GM18867 (cell line): ENCODE data around the gene SHANK3.
A peak's percentile ranks its signal among the peaks of the same experiment; 100 is the strongest.
"Not testable (repeated sequence)": the region's sequence is repeated elsewhere in the genome, so short reads cannot be mapped to it uniquely, and the experiment has no call there.

Source experiments
- ATAC-seq: cut with Tn5 transposase; IDR thresholded peaks from one replicate; pipeline ENCODE4 v1.9.1; 2021; ENCODE audit warnings: mild to moderate bottlenecking, moderate library complexity; ENCODE audit not compliant: unreplicated experiment

SHANK3 gene

DNA sequence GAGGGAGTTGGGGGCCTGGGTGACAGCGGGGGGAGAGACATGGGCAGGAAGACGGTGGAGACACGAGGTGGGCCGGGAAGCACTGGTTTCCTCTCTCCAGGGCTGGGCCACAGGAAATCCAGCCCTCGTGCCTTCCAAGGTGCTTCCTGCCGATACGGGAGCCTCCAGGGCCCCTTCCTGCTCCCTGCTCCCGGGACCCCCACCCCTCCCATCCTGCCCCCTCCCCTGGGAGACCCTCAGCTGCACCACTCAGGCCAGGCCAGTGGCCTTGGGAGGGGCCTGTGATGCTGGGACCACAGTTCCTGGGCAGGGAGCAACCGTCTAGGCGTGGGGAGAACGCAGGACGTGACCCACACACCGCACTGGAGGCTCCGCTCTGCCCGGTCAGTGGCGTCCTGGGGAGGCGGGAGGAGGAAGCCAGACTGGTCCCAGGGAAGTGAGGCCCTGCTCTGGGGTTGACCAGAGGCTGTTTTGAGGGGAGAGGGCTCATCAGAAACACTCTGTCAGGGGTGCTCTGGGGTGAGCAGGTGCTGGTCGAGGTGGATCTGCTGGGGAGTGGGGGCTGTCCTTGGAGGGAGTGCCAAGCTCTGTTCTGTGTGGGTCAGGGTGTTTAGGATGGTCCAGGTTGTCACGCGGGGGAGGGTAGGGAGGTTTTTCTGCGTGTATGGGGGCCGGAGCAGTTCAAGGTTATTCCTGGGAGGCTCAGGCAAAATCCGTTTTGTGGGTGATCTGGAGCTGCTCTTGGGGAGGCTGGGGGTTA, at the start of gene SHANK3:
Gene SHANK3 (plus strand): TSS at position 353 of the 760 bp plus-strand sequence.
- no peak for ATAC-seq

DNA sequence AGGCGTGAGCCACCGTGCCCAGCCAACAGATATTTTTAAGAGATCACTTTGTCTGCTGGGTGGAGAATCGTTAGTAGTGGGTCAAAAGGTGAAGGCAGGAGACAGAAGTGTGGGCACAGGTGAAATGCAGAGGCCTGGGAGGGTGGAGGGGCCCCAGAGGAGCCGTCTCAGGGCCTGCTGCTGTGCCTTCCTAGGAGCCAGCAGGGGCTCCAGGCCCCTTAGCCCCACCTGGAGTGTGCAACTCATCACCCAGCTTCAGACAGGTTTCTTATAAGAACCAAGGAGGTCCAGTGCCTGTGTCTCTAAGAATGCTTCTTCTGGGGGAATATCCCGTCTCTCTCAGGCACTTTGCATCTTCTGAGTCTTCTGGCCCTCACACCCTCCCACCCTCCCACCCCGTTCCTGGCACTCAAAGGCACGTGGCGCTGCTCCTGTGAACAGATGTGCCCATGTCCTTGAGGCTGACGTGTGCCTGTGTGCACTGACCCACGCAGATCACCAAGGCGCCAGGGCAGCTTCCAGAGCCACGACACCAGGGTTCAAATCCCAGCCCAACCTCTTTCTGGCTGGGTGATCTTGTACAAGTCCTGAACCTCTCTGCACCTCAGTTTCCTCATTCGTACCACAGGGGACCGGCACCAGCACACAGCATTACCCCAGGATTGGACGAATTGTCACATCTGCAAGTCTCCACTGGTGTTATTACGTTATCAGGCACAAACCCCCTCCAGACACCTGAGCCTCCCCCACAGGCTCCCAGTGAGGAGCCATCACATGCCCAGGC, 48.1 kb upstream of the SHANK3 start:
- no peak for ATAC-seq

DNA sequence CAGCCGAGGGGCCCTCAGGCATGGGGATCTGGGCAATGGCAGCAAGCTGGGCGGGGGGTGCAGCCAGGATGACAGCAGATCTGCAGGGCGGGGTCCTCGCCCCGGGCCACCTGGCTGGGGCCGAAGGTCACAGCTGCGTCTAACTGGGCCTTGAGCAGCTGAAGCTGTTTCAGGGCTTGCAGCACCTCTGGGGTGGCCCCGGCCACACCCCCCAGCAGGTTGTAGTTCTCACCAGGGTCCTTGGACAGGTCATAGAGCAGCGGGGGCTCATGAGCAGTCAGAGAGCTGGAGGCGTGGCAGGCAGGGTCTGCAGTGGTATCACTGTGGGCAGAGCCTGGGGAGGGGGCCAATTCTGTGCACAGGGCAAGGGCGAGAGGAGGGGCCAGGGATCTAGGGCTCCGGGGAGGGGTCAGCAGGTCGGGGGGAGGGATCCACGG, 47.5 kb upstream of the SHANK3 start:
- ATAC-seq, result no peak

DNA sequence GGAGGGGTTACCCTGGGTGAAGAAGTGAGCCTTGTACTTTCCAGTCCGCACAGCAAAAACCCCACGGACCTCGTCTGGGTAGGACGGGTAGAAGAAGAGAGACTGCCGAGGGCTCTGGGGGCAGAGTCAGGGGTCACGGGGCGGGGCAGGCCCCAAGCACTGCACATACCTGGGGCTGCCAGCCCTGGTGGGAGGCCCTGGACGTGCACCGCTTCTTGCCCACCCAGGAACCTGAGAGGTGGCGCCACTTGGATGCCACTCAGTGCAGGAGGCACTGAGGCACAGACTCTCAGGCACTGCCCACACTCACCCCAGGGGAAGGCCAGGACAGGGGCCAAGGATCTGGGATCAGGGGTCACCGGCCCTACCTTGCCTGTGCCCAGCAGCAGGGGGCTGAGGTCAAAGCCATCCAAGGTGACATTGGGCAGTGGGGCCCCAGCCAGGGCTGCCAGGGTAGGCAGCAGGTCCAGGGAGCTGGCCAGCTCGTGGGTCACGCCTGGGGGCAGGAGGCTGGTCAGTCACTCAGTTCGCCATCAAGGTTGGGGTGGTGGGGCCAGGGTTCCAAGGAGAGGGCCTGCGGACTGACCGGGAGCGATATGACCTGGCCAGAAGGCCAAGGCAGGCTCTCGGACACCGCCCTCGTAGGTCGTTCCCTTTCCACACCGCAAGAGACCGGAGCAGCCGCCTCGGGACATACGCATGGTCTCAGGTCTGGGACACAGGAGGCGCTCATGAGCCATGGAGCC, 46.9 kb upstream of the SHANK3 start:
- ATAC-seq, result no peak

GRCh38 chr22:50626314-50626849, 46.2 kb upstream of the SHANK3 start:
- no peak for ATAC-seq

GRCh38 chr22:50626850-50627641, 45.6 kb upstream of the SHANK3 start:
- no peak for ATAC-seq

DNA sequence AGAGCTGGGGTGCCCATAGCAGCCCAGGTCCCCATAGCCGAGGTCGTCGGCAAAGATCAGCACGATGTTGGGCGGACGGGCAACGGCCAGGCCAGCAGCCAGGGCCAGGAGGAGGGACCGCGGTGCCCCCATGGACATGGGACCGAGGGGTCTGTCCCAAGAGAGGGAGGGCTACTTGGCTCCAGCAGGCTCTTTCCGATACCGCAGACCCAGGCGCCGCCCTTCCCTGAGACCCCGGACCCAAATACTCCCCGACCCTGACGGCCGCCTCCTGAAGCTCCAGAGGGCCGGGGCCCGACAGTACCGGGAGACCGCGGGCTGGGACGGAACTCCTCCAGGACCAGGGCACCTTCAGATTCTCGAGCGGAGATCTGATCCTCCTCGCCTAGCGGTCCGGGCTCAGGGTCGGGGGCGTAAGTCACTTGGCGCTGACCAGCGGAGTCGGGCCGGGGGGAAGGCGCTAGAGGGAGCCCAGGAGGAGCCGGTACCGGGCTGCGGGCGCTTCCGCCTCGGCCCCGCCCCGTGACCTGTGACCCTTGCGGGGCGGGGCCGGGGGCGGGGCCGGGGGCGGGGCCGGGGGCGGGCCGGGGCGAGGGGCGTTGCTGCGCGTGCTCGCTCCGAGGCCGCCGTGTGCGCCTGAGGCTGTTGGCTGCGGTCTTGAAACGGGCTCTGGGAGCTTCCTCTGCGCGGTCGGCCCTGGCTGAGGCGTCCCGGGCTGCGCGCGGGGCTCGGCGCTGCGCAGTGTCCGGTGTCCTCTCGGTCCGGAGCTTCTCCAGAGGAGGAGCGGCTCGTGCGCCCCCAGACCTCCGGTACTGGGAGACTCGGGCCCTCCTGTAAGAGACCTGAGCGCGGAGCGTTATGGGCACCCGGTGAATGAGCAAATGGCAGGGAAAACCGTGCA, 44.7 kb upstream of the SHANK3 start, which contains the start of gene ARSA:
Gene ARSA (minus strand): TSS at position 511 of the 901 bp plus-strand sequence. CDS start 373 bp downstream, at position 138.
- ATAC-seq, result peak; percentile 74

DNA sequence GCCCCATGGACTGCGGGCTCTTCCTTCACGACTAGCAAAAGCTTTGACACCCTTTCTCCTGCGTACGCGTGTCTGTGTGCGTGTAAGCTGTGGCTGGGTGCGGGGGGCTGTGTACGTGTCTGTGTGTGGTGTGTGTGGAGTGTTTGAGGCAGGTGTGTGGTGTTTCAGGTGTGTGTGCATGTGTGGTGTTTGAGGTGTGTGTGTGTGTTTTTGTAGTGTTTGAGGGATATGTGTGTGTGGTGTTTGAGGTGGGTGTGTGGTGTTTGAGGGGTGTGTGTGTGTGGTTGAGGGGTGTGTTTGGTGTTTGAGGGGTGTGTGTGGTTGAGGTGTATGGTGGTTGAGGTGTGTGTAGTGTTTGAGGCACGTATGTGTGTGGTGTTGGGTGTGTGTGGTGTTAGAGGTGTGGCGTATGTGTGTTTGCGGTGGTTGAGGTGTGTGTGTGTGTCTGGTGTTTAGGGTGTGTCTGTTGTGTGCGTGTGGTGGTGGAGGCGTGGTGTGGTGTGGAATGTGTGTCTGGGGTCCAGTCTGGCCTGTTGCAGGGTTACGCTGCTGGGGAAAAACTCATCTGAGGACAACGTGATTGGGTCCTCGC, 44.0 kb upstream of the SHANK3 start:
- ATAC-seq, result no peak

GRCh38 chr22:50630376-50630775, 42.2 kb upstream of the SHANK3 start:
- ATAC-seq, result no peak

GRCh38 chr22:50633086-50633485, 39.5 kb upstream of the SHANK3 start:
- ATAC-seq, result no peak

GRCh38 chr22:50633771-50634170, 38.9 kb upstream of the SHANK3 start:
- no peak for ATAC-seq

GRCh38 chr22:50635591-50635990, 37.0 kb upstream of the SHANK3 start:
- ATAC-seq, result no peak

- not testable (repeated sequence) for ATAC-seq
Measured at GRCh38 chr22:50640296-50640695, 32.3 kb upstream of the SHANK3 start.

DNA sequence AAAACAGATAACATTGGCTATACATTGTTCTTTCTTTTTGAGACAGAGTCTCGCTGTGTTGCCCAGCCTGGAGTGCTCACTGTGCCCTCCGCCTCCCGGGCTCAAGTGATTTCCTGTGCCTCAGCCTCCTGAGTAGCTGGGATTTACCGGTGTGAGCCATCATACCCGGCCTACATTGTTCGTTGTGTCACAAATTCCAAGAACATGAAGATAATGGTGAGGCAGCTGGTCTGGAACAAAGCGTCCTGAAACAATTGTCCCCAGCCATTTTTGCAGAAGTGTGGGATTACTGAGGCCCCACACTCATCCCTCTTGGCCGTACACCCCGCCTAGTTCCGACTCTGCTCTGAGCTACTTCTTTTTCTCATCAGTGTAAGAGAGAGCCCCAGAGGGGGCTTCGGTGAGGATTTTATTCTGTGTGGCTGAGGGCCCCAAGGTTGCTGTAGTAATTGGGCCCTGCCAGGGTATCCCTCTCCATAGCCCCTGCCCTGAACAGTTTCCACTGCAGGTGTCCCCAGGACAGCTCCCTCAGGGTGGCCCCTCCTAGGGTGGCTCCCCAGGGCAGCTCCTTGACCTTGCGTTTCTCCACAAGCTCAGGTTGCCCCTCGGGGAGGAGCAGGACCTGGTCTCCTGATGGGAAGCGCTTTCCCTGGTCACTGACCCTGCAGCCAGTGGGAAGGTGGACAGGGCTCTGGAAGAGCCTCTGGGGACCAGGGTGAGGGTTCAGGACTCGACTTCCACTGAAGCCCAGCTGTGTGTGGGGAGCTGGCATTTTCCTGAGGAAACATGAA, 31.6 kb upstream of the SHANK3 start:
- no peak for ATAC-seq

DNA sequence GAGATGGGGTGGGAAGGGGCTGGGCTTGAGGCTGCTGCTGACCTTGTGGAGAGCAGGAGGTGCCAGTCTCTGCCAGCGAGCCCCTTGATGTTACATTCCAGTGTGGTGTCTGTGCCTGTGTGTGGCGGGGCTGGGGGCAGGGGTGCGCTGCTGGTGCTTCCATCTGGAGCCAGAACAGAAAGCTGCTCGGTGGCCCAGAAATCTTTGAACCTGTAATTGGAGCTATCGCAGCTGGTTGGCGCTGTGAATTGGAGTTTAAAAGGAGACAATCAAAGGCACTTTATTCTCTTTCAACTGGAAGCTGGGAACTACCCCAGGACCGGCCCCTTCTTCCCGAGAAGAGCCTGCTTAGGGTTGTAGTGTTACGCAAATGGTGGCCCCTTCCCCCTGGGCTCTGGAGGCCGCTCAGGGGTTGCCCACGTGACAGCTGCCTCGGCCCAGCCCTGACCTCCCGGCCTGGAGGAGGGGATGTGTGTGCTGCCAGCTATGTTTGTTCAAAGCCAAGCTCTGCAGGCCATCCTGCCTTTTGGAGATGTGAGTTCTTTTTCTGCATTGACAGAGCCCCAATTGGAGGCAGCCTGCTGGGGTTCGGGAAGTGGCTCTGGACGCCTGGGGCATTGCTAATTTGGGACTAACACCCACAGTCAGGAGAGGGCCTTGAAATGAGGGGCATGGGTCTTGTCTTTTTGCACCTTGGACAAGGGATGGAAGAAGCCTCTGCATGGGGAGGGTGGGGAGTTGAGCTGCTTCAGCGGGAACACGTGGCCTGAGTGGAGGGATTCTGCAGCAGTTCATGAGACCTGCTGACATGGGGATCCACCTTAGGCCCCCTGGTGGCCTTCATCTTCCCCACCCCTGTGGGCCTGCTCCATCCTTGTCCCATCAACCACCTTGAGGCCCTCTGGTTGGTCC, 30.7 kb upstream of the SHANK3 start:
- ATAC-seq, result no peak

DNA sequence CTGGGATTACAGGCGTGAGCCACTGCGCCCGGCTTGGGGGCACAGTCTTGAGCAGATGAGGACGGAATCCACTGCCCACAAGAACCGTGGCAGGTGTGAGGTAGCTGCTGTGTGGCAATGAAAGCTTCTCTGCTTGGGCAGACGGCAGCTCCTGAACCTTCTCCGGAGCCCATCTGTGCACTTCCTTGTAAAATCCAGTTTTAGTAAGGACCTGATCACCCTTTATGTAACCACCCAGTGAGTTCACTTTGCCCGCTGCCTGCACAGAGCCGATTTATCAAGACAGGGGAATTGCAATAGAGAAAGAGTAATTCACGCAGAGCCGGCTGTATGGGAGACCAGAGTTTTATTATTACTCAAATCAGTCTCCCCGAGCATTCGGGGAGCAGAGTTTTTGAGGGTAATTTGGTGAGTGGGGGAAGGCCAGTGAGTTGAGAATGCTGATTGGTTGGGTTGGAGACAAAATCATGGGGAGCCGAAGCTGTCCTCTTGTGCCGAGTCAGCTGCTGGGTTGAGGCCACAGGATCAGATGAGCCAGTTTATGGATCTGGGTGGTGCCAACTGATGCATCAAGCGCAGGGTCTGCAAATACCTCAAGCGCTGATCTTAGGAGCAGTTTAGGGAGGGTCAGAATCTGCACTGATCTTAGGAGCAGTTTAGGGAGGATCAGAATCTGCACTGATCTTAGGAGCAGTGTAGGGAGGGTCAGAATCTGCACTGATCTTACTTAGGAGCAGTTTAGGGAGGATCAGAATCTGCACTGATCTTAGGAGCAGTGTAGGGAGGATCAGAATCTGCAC, 29.4 kb upstream of the SHANK3 start:
- ATAC-seq, result not testable (repeated sequence)
